GM21423 (cell line): Measurements from ENCODE around the gene C4orf33.
"Not testable (repeated sequence)": the region's sequence is repeated elsewhere in the genome, so short reads cannot be mapped to it uniquely, and the experiment has no call there.

Experiments
- ATAC-seq: cut with Tn5 transposase; IDR thresholded peaks from one replicate; pipeline ENCODE4 v1.9.1; 2021; ENCODE audit warnings: mild to moderate bottlenecking, moderate library complexity; ENCODE audit not compliant: unreplicated experiment

Gene C4orf33

GRCh38 chr4:129095811-129096454 is at the start of gene C4orf33:
Gene C4orf33, plus strand, starts transcription at chr4:129096152. Its CDS starts 6,459 bp downstream, at chr4:129102611.
- ATAC-seq: peak; percentile 41

- ATAC-seq: no peak
Measured at GRCh38 chr4:129059028-129059427, 36.9 kb upstream of the C4orf33 start.

GRCh38 chr4:129062580-129062979 is 33.4 kb upstream of the C4orf33 start:
- ATAC-seq: no peak

- no peak for ATAC-seq
Measured at GRCh38 chr4:129063640-129064039, 32.3 kb upstream of the C4orf33 start.

GRCh38 chr4:129064717-129065116 is 31.2 kb upstream of the C4orf33 start:
- no peak for ATAC-seq

GRCh38 chr4:129069537-129069936 is 26.4 kb upstream of the C4orf33 start:
- ATAC-seq: not testable (repeated sequence)

GRCh38 chr4:129077326-129077725 is 18.6 kb upstream of the C4orf33 start:
- no peak for ATAC-seq

GRCh38 chr4:129080129-129080528 is 15.8 kb upstream of the C4orf33 start:
- ATAC-seq: no peak

GRCh38 chr4:129082302-129082701 is 13.7 kb upstream of the C4orf33 start:
- ATAC-seq: no peak

- no peak for ATAC-seq
Measured at GRCh38 chr4:129085472-129085871, 10.5 kb upstream of the C4orf33 start.

GRCh38 chr4:129087516-129087915 is 8.4 kb upstream of the C4orf33 start:
- ATAC-seq: no peak

GRCh38 chr4:129092631-129093190 is 3.2 kb upstream of the C4orf33 start:
- ATAC-seq: no peak

- peak; percentile 93 for ATAC-seq
Measured at GRCh38 chr4:129093191-129093920, 2.6 kb upstream of the C4orf33 start, which contains the start of gene SCLT1. Gene SCLT1, minus strand, starts transcription at chr4:129093539. Its CDS starts 436 bp downstream, at chr4:129093103.

GRCh38 chr4:129094347-129094746 is 1.6 kb upstream of the C4orf33 start:
- no peak for ATAC-seq

GRCh38 chr4:129098531-129099001 is 2.6 kb downstream of the C4orf33 start:
- ATAC-seq: no peak

GRCh38 chr4:129109965-129110824 is 14.2 kb downstream of the C4orf33 start:
- no peak for ATAC-seq

GRCh38 chr4:129110931-129111330 is 15.0 kb downstream of the C4orf33 start:
- ATAC-seq: no peak

GRCh38 chr4:129111919-129112318 is 16.0 kb downstream of the C4orf33 start:
- no peak for ATAC-seq

- ATAC-seq: no peak
Measured at GRCh38 chr4:129113434-129113833, 17.5 kb downstream of the C4orf33 start.

- no peak for ATAC-seq
Measured at GRCh38 chr4:129113919-129114318, 18.0 kb downstream of the C4orf33 start.

GRCh38 chr4:129117705-129118104 is 21.8 kb downstream of the C4orf33 start:
- no peak for ATAC-seq
